ENCODE data around the gene LRRC37B.
"Not testable (repeated sequence)": the region's sequence is repeated elsewhere in the genome, so short reads cannot be mapped to it uniquely, and the experiment has no call there.

LRRC37B gene

GRCh38 chr17:32086833-32087232 lies 79.7 kb downstream of the LRRC37B start:
- DNase-seq (ENCODE audit: low spot score), result not testable (repeated sequence)

- DNase-seq (ENCODE audit: low spot score), result not testable (repeated sequence)
Measured at GRCh38 chr17:32092062-32092461, 84.9 kb downstream of the LRRC37B start.

DNA sequence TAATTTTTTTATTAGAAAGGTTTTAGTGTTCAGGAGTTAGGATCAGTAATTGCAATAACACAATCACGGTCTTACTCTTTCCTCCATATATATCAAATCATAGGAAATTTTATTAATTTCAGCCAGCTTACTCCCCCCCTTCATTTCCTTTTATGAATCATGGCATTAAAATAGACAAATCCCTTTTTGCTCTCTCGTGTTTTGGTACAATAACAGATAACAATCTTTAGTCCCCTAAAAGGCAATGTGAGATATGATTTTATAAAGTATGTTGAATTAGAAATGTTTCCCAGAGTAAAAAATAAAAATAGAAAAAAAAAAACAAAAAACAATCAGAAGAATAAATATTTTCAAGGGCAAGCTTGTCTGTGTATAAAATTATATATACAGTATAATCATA lies 92.5 kb downstream of the LRRC37B start:
- DNase-seq (ENCODE audit: low spot score), result no peak

GRCh38 chr17:32100323-32100722 lies 93.1 kb downstream of the LRRC37B start:
- DNase-seq (ENCODE audit: low spot score), result not testable (repeated sequence)

DNA sequence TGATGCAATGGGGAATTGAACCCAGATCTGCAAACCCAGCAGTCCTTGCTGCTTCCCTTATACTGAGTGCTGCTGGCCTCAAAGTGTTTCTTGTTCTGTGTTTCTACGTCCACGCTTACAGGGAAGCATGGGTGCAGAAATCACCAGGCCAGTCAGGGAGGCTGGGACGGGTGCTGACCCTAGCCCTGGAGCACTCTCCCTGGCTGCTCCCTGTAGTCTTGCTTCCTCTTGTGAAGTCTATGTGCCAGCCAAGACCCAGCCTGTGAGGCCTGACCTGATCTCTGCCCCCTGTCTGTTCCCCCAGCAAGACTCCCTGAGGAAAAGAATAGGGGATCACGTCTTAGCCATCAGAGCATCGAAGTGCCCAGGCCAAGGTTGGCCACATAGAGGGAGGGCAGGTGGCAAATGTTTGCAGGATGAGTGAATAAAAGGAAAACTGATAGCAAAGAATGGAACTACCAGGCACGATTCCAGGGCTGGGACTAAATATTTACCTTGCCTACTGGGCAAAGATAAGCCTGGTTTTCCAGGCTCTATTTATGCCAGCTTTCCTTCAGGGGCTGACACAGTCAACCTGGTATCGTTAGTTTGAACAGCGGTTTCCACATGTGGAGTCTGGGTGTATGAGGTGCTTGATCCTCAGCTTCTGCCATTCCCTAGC lies 93.9 kb downstream of the LRRC37B start:
- DNase-seq (ENCODE audit: low spot score), result no peak

DNA sequence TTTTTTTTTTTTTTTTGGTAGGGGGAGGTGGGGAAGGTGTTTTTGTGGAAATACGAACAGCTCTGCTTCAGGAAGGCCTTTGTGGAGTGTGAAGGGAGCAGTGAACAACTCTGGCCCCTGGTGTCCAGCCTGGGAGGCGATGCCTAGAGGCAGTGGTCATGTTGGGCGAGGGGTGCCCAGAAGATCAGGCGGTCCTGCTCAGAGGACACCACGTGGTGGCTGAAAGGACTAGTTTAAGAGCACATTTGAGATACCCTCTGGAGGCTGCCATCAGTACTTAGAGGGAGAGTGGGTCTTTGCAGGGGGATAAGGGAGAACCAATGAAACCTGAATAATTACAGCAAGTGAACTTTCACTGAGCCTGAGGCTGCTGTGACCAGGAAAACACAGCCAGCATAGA lies 95.0 kb downstream of the LRRC37B start:
- DNase-seq (ENCODE audit: low spot score), result no peak

- DNase-seq (ENCODE audit: low spot score), result no peak
Measured at GRCh38 chr17:32102646-32103186, 95.5 kb downstream of the LRRC37B start.
